Neural cell (in vitro differentiated cells): ENCODE data around the gene ESPNL. TPM values are rescaled to one million over a fixed set of nuclear protein-coding genes. Genes with fewer than 3 reads are reported as not detected.

Experiments used
- H2AFZ ChIP-seq: fragments of 200-600, 300-800 bp; sonication (generic), shearing (Covaris generic); 2 replicates; pipeline ENCODE4 v1.6.0; 2014; ENCODE audit warnings: low read depth, mild to moderate bottlenecking, antibody characterized with exemption, low read length, moderate library complexity
- H3F3A ChIP-seq: fragments of 200-600 bp; shearing (Covaris generic); 2 replicates; pipeline ENCODE4 v1.6.1; 2016; ENCODE audit warnings: mild to moderate bottlenecking, moderate library complexity, mixed read lengths, antibody characterized with exemption, low read length; ENCODE audit not compliant: insufficient read depth, poor library complexity, severe bottlenecking
- H3K27ac ChIP-seq: fragments of 200-600, 300-800 bp; sonication (generic), shearing (Covaris generic); 2 replicates; pipeline ENCODE4 v1.5.1; 2014; ENCODE audit warnings: mild to moderate bottlenecking, low read length, moderate library complexity
- H3K27me3 ChIP-seq: fragments of 300-800, 200-600 bp; sonication (generic), shearing (Covaris generic); 2 replicates; pipeline ENCODE4 v1.6.0; 2014; ENCODE audit warnings: mild to moderate bottlenecking, low read depth, low read length, moderate library complexity; ENCODE audit not compliant: insufficient read depth
- H3K36me3 ChIP-seq: fragments of 300-800, 200-600 bp; sonication (generic), shearing (Covaris generic); 2 replicates; pipeline ENCODE4 v1.5.1; 2014; ENCODE audit warnings: mild to moderate bottlenecking, antibody characterized with exemption, low read length, moderate library complexity; ENCODE audit not compliant: insufficient read depth
- H3K4me2 ChIP-seq: fragments of 300-800, 200-600 bp; sonication (generic), shearing (Covaris generic); 2 replicates; pipeline ENCODE4 v1.6.0; 2014; ENCODE audit warnings: mild to moderate bottlenecking, low read length
- H3K4me3 ChIP-seq: fragments of 300-800, 200-600 bp; sonication (generic), shearing (Covaris generic); 2 replicates; pipeline ENCODE4 v1.5.1; 2014; ENCODE audit warnings: mild to moderate bottlenecking, low read length, moderate library complexity
- H3K79me2 ChIP-seq: fragments of 200-600 bp; shearing (Covaris generic); replicated peaks from 2 replicates; pipeline ENCODE4 v1.6.0; 2014; ENCODE audit warnings: mild to moderate bottlenecking, low read length, moderate library complexity; ENCODE audit not compliant: insufficient read depth
- H3K9ac ChIP-seq: fragments of 300-800, 200-600 bp; sonication (generic), shearing (Covaris generic); 2 replicates; pipeline ENCODE4 v1.6.1; 2016; ENCODE audit warnings: mild to moderate bottlenecking, low read length, mixed read lengths
- H3K9me2 ChIP-seq: fragments of 200-600 bp; shearing (Covaris generic); 2 replicates; pipeline ENCODE4 v1.6.1; 2016; ENCODE audit warnings: mild to moderate bottlenecking, low read length, mixed read lengths; ENCODE audit not compliant: insufficient read depth
- H3K9me3 ChIP-seq: fragments of 200-600, 300-800 bp; sonication (generic), shearing (Covaris generic); 2 replicates; pipeline ENCODE4 v1.6.1; 2016; ENCODE audit warnings: mild to moderate bottlenecking, mixed run types, low read length, moderate library complexity, mixed read lengths
- H4K20me1 ChIP-seq: fragments of 200-600 bp; shearing (Covaris generic); 2 replicates; pipeline ENCODE4 v1.6.1; 2016; ENCODE audit warnings: mild to moderate bottlenecking, mixed run types; ENCODE audit not compliant: insufficient read depth
- CTCF ChIP-seq: fragments of 450-650 bp; IDR thresholded peaks from 2 replicates; pipeline ENCODE4 v1.5.1; 2014; ENCODE audit warnings: antibody characterized with exemption, mild to moderate bottlenecking, moderate library complexity; ENCODE audit not compliant: poor library complexity, severe bottlenecking
- EP300 ChIP-seq: fragments of 450-650 bp; conservative IDR thresholded peaks from 2 replicates; pipeline ENCODE4 v1.6.1; 2014; ENCODE audit warnings: antibody characterized with exemption, mild to moderate bottlenecking, moderate library complexity; ENCODE audit not compliant: poor library complexity, severe bottlenecking
- EZH2 ChIP-seq: fragments of 200-600, 300-800 bp; shearing (Covaris generic), sonication (generic); IDR thresholded peaks from 2 replicates; pipeline ENCODE4 v1.6.1; 2014; ENCODE audit warnings: antibody characterized with exemption, low read length, borderline replicate concordance, mild to moderate bottlenecking; ENCODE audit not compliant: insufficient read depth, poor library complexity, severe bottlenecking
- MXI1 ChIP-seq: fragments of 450-650 bp; conservative IDR thresholded peaks from 2 replicates; pipeline ENCODE4 v1.6.1; 2014; ENCODE audit warnings: antibody characterized with exemption, mild to moderate bottlenecking; ENCODE audit not compliant: poor library complexity, severe bottlenecking
- POLR2AphosphoS5 ChIP-seq: IDR thresholded peaks from 2 replicates; pipeline ENCODE4 v1.6.1; 2012
- RAD21 ChIP-seq: fragments of 450-650 bp; conservative IDR thresholded peaks from 2 replicates; pipeline ENCODE4 v1.6.1; 2014; ENCODE audit warnings: antibody characterized with exemption, mild to moderate bottlenecking, moderate library complexity
- REST ChIP-seq: IDR thresholded peaks from 2 replicates; pipeline ENCODE4 v1.6.1; 2012; ENCODE audit warnings: borderline replicate concordance
- SMC3 ChIP-seq: fragments of 450-650 bp; conservative IDR thresholded peaks from 2 replicates; pipeline ENCODE4 v1.6.1; 2014; ENCODE audit warnings: antibody characterized with exemption, mild to moderate bottlenecking, moderate library complexity; ENCODE audit not compliant: poor library complexity
- TAF1 ChIP-seq: IDR thresholded peaks from 2 replicates; pipeline ENCODE4 v1.6.1; 2012; ENCODE audit warnings: low read depth
- polyA plus RNA-seq: library from polyadenylated mRNA; depleted of rRNA; stranded (reverse); fragments of >200 nt; gene quantifications from 2 replicates; pipeline ENCODE4 v1.2.3, GENCODE V29; 2014

ESPNL gene
- polyA plus RNA-seq, 1 donor from 2014 or later, result 0.69 TPM

- no peaks in the 10 kb centered on the region for H3K27me3 ChIP-seq
- no peak overlapping the region for H3K27ac ChIP-seq
- H3K9ac ChIP-seq, result no peak overlapping the region
- H3K4me3 ChIP-seq, result no peak overlapping the region
- TF ChIP-seq EP300 (no peak), SMC3 (no peak), RAD21 (no peak), EZH2 (no peak), REST (no peak), MXI1 (no peak), TAF1 (no peak), POLR2AphosphoS5 (no peak), CTCF (no peak)
- H4K20me1 ChIP-seq, result no peaks in the 10 kb centered on the region
- no peaks in the 10 kb centered on the region for H3K9me2 ChIP-seq
- no peaks in the 10 kb centered on the region for H3K9me3 ChIP-seq
- H3K79me2 ChIP-seq, result no peaks in the 10 kb centered on the region
- H3F3A ChIP-seq, result no peaks in the 10 kb centered on the region
- no peaks in the 10 kb centered on the region for H3K36me3 ChIP-seq
- H3K4me2 ChIP-seq, result no peak overlapping the region
- no peak overlapping the region for H2AFZ ChIP-seq
Observed at GRCh38 chr2:238171575-238172187, 71.5 kb downstream of the ESPNL start.

GRCh38 chr2:238172439-238172838 lies 72.3 kb downstream of the ESPNL start:
- H3K9me2 ChIP-seq, result no peaks in the 10 kb centered on the region
- no peaks in the 10 kb centered on the region for H3K27me3 ChIP-seq
- H3K79me2 ChIP-seq, result no peaks in the 10 kb centered on the region
- no peak overlapping the region for H3K9ac ChIP-seq
- H3K4me3 ChIP-seq, result no peak overlapping the region
- no peaks in the 10 kb centered on the region for H3K9me3 ChIP-seq
- H3K27ac ChIP-seq, result no peak overlapping the region
- no peak for TF ChIP-seq RAD21
- TF ChIP-seq TAF1, result no peak
- TF ChIP-seq SMC3, result no peak
- TF ChIP-seq MXI1, result no peak
- TF ChIP-seq EZH2, result no peak
- no peak for TF ChIP-seq EP300
- no peak for TF ChIP-seq POLR2AphosphoS5
- no peak for TF ChIP-seq CTCF
- no peak for TF ChIP-seq REST
- no peak overlapping the region for H3K4me2 ChIP-seq
- H4K20me1 ChIP-seq, result no peaks in the 10 kb centered on the region
- H3F3A ChIP-seq, result no peaks in the 10 kb centered on the region
- no peaks in the 10 kb centered on the region for H3K36me3 ChIP-seq
- H2AFZ ChIP-seq, result no peak overlapping the region
